SU-DHL-6 (cell line): Measurements from ENCODE around the gene OSTN.

Experiments used
- EZH2phosphoT487 ChIP-seq: fragments of 200-600 bp; sonication (generic), shearing (Covaris generic); conservative IDR thresholded peaks from 2 replicates; pipeline ENCODE4 v1.6.1; 2018; ENCODE audit warnings: mild to moderate bottlenecking, antibody characterized with exemption, low read length, moderate library complexity, mixed read lengths
- TF ChIP-seq, protein P1 (sequence below): fragments of 200-600 bp; sonication (generic); IDR thresholded peaks from one replicate; pipeline ENCODE4 v1.5.1; 2017; ENCODE audit warnings: antibody characterized with exemption, mild to moderate bottlenecking, low read length, moderate library complexity; ENCODE audit not compliant: insufficient read depth, poor library complexity, severe bottlenecking

DNA sequence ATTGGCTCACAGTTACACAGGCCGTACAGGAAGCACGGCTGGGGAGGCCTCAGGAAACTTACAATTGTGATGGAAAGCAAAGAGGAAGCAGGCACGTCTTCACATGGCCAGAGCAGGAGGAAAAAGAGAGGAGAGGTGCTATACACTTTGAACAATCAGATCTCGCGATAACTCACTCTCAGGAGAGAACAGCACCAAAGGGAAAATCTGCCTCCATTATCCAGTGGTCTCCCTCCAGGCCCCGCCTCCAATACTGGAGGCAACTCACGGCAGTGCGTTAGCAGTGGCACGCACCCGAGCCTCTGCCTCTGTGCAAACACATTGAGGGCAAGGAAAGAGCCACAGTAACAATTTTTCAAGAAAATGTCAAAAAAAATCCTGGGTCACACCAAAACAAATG, 11.0 kb downstream of the OSTN start:
- TF ChIP-seq, protein P1, sequence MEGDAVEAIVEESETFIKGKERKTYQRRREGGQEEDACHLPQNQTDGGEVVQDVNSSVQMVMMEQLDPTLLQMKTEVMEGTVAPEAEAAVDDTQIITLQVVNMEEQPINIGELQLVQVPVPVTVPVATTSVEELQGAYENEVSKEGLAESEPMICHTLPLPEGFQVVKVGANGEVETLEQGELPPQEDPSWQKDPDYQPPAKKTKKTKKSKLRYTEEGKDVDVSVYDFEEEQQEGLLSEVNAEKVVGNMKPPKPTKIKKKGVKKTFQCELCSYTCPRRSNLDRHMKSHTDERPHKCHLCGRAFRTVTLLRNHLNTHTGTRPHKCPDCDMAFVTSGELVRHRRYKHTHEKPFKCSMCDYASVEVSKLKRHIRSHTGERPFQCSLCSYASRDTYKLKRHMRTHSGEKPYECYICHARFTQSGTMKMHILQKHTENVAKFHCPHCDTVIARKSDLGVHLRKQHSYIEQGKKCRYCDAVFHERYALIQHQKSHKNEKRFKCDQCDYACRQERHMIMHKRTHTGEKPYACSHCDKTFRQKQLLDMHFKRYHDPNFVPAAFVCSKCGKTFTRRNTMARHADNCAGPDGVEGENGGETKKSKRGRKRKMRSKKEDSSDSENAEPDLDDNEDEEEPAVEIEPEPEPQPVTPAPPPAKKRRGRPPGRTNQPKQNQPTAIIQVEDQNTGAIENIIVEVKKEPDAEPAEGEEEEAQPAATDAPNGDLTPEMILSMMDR: no peak
- no peak for TF ChIP-seq EZH2phosphoT487
